ACHN (cell line): ENCODE data around the gene CTIF.
A peak's percentile ranks its signal among the peaks of the same experiment; 100 is the strongest.

Experiments used
- DNase-seq: peaks from one replicate; pipeline ENCODE4 v3.0.0-alpha.2; 2015
- in situ Hi-C: cut with HindIII; loops from 2 replicates; pipeline ENCODE4 v1.10.0; 2017; ENCODE audit warnings: low sequenced_read_pairs, low pct_ligation_motif_present, low pct_unique_long_range_greater_than_20kb

CTIF gene

GRCh38 chr18:48875314-48875941, 336.6 kb downstream of the CTIF start:
- DNase-seq = no peak
- in situ Hi-C loops = no loop called here

GRCh38 chr18:48875942-48876511, 337.2 kb downstream of the CTIF start:
- in situ Hi-C loops = no loop called here
- DNase-seq = peak; percentile 20

- DNase-seq = no peak
- in situ Hi-C loops = no loop called here
These were observed 337.8 kb downstream of the CTIF start for GRCh38 chr18:48876590-48876989.

GRCh38 chr18:48877941-48878340, 339.1 kb downstream of the CTIF start:
- no peak for DNase-seq
- in situ Hi-C loops = no loop called here

- in situ Hi-C loops = no loop called here
- DNase-seq = no peak
These were observed 339.6 kb downstream of the CTIF start for GRCh38 chr18:48878471-48878870.

GRCh38 chr18:48879008-48879431, 340.2 kb downstream of the CTIF start:
- DNase-seq = no peak
- in situ Hi-C loops = no loop called here

GRCh38 chr18:48880931-48881330, 342.1 kb downstream of the CTIF start:
- in situ Hi-C loops = no loop called here

GRCh38 chr18:48882379-48882778, 343.5 kb downstream of the CTIF start:
- in situ Hi-C loops = no loop called here
- no peak for DNase-seq

More at GRCh38 chr18:48880931-48881330, 342.1 kb downstream of the CTIF start:
- no peak for DNase-seq

GRCh38 chr18:48884306-48884705, 345.5 kb downstream of the CTIF start:
- in situ Hi-C loops = no loop called here
- no peak for DNase-seq

- no peak for DNase-seq
- in situ Hi-C loops = no loop called here
These were observed 345.9 kb downstream of the CTIF start for GRCh38 chr18:48884771-48885170.

GRCh38 chr18:48885266-48885923, 346.6 kb downstream of the CTIF start:
- no peak for DNase-seq
- in situ Hi-C loops = no loop called here

- DNase-seq = no peak
- in situ Hi-C loops = no loop called here
These were observed 347.1 kb downstream of the CTIF start for GRCh38 chr18:48885924-48886400.

GRCh38 chr18:48886520-48887293, 347.9 kb downstream of the CTIF start:
- in situ Hi-C loops = no loop called here
- DNase-seq = no peak

- DNase-seq = no peak
These were observed 348.6 kb downstream of the CTIF start for GRCh38 chr18:48887294-48887904.

GRCh38 chr18:48887905-48888772, 349.3 kb downstream of the CTIF start:
- no peak for DNase-seq
- in situ Hi-C loops = no loop called here

More at GRCh38 chr18:48887294-48887904, 348.6 kb downstream of the CTIF start:
- in situ Hi-C loops = no loop called here

GRCh38 chr18:48888773-48889080, 349.9 kb downstream of the CTIF start:
- DNase-seq = no peak
- in situ Hi-C loops = no loop called here

- in situ Hi-C loops = no loop called here
- DNase-seq = no peak
These were observed 350.5 kb downstream of the CTIF start for GRCh38 chr18:48889115-48889941.
